GM19324 (cell line): ENCODE results near the gene RGS17.
"Not testable (repeated sequence)": the region's sequence is repeated elsewhere in the genome, so short reads cannot be mapped to it uniquely, and the experiment has no call there.

Source experiments
- ATAC-seq: cut with Tn5 transposase; IDR thresholded peaks from one replicate; pipeline ENCODE4 v1.9.1; 2021; ENCODE audit warnings: mild to moderate bottlenecking, moderate library complexity; ENCODE audit not compliant: unreplicated experiment, low FRiP score

Gene RGS17

GRCh38 chr6:153043719-153044118 is 87.4 kb downstream of the RGS17 start:
- no peak for ATAC-seq

DNA sequence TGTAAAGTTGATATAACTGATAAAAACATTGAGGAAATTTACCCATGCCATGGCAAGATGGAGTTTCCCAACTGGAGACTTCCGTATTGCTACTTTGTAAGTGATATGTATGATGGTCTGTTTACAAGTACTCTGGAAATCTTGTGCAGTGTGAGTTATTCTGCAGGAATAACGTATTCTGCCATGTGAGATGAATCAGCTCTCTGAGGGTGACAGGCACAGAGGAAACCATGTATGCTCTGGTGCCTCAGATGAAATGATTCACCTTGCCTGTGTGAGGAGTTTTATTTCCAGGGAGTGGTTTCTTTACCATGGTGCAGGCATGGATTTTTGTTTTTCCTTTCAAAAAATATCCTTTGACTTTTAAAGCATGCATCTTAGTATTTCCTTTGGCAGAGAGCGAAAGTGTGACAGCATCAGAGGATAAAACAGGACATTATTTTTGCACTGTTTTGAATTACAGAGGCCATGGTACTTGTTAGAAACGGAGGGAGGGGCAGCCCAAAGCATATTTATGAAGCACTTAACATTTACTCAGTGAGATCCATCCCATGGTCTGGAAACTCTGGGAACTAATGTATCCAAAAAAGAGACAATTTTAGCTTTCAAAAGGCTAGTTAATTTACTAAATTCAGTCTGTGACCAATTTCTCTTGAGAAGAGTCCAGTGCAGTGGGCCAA is 92.6 kb downstream of the RGS17 start:
- ATAC-seq: no peak

DNA sequence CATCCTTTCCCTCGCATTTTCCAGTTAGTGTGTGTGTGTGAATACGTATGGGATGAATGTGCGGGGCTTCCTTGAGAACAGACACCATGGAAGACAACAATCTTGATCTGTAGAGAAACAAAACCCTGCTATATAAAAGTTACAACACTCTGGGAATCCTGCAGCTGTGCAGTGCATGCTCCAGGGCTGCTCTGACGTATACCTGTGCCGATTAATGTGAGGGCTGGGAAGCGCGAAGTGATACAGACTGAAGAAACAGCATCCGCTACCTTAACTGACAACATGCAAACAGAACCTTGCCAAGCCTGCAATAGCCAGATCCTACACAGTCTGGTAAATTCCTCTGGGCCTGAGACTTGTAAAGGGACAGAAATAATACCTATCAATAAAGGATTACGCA is 96.9 kb downstream of the RGS17 start:
- ATAC-seq: no peak

GRCh38 chr6:153032255-153032882 is 98.7 kb downstream of the RGS17 start:
- ATAC-seq: no peak

DNA sequence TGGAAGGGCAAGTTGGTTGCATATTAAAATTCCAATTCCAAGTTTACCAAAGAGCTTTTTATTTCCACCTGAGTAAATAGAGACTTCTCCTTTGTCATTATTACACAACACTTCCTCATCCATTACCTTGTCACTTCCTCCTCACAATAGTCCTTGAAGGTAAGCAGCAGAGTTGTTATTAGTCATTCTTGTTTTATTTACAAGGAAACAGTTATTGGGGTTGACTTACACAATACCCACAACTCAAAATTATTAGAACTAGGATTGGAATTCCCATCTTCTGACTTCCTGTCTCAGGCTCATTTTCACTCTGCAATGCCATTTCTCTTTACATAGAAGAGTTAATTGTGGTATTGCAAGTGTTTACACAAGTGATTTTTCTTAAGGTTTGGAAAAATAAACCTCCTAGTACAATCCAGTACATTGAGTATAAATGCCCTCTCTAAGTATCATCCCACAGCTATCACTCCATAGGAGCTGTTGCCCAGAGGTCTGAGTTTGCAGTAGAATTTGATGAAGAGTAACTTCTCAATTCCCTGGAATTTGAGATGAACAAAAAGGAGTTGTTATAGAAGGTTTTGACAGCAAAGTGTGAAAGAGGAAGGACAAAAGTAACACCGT is 99.6 kb downstream of the RGS17 start:
- no peak for ATAC-seq

GRCh38 chr6:153028963-153029362 is 102.1 kb downstream of the RGS17 start:
- ATAC-seq: no peak

GRCh38 chr6:153028286-153028685 is 102.8 kb downstream of the RGS17 start:
- no peak for ATAC-seq

DNA sequence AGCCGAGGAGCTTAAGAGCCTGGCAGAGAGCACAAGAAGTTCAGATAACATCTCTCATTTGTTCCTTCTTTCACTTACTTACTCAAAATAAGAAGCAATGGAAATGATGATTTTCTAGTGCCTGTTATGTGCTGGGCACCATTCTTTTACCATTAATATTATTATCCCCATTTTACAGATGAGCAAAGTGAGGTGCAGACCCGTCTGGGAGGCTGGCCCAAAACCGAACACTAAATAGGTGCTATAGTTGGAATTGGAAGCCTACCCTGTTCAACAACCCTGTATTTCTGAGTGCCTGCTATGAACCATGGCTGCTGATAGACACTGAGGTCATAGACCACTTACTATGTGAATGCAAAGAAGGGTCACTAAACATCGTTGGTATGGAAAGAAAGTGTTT is 103.6 kb downstream of the RGS17 start:
- ATAC-seq: no peak

- ATAC-seq: peak; percentile 15
Observed at GRCh38 chr6:153024709-153025017, 106.4 kb downstream of the RGS17 start.

GRCh38 chr6:153023977-153024708 is 106.9 kb downstream of the RGS17 start:
- peak; percentile 95 for ATAC-seq

DNA sequence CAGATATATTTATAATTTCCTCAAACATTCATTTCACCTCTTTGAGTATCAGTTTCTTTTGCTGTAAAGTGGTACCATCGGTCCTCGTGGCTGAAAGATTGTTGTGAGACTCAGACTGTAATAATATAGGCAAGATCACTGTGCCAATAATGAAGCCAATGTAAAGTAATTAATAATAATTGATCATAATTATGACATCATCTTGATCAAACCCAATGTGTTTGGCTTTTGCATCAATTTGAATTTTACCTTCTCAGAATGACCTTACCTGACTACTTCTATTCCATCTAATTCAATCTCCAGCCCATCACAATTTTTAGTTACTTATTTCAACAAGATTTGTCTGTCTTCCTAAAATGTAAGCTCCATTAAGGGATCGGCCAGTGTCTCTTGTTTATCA is 112.7 kb downstream of the RGS17 start:
- ATAC-seq: no peak

DNA sequence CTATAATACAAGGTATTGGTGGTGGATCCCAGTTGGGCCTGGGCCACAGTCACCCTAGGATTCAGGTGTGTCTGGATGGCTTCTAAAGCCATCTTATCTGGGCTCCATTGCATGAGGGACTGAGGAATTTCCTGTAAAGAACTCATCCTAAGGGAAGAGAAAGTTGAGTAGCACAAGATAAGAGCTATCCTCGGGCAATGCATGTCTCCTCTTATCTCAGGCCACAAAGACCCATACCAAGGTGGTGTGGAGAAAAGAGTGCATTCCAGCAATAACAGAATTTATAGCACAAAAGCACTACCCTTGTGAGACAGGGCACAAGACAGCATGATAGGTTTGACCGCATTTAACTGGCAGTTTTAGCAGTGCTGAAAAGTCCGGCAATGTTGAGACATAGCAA is 114.2 kb downstream of the RGS17 start:
- ATAC-seq: no peak

GRCh38 chr6:153015094-153015640 is 115.9 kb downstream of the RGS17 start:
- no peak for ATAC-seq

- no peak for ATAC-seq
Observed at GRCh38 chr6:153013438-153013837, 117.6 kb downstream of the RGS17 start.

GRCh38 chr6:153012856-153013255 is 118.2 kb downstream of the RGS17 start:
- no peak for ATAC-seq

DNA sequence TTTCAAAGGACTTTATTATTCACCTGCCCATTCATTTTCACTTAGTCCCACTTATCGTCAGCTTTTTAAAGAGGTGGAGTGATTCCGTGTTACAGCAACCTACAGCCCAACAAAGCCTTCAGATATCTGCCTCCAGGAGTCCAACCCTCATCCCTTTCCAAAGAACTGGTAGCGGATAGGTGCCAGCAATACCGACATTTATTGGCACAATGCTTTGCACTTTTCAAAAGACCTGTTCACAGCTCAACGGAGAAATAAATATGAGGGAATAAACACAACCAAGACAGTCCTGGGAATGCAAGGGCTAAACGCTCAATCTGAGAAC is 127.8 kb downstream of the RGS17 start:
- no peak for ATAC-seq

GRCh38 chr6:153002613-153003365 is 128.3 kb downstream of the RGS17 start, which contains the start of gene MTRF1L:
TSS of gene MTRF1L (minus strand) at chr6:153002709. CDS start at chr6:153002685, 24 bp downstream.
- ATAC-seq: peak; percentile 96

DNA sequence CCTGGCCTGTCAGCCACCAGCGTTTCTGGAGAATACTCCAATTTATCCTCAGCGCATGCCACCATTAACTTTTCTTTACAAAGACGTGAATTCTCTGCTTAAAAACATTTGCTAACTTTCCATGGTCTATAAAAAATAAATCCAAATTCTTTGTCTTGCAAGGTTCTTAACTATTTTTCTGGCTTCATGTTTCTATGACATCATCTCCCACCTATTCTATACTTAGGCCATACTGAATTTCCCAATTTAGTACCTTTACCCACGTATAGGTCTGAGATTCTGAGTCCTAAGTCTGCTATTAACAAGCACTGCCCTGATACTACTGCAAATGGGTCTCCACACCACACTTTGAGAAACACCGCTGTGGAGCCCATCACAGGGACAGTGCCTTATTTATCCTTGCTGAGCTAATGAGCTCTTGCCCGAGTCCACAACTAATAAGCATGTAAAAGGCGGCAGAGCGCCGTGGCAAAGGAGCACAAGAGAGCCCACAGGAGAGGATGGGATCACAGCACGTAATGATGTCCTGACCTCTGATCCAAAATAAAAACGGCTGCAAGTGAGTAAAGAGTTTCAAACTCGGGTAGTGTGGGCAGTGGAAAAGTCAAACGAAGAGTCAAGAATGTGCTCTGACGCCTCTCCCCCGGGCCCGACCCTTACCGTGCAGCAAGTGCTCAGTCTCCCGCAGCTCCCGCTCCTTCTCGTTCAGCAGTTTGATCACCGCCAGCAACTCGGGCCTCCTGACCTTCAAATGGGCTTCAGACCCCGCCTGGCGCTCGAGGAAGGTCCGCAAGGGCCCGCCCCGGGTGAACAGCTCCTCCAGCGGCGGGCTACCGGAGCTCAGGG is 129.1 kb downstream of the RGS17 start:
- peak; percentile 0 for ATAC-seq

DNA sequence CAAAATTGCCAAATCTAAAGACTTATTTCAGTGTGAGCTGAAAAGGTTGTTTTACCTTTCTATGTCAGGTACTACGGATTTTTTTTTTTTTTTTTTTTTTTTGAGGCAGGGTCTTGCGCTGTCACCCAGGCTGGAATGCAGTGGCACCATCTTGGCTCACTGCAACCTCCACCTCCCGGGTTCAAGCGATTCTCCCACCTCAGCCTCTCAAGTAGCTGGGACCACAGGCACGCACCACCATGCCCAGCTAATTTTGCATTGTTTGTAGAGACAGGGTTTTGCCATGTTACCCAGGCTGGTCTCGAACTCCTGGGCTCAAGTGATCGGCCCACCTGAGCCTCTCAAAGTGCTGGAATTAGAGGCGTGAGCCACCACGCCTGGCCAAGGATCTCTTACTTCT is 130.3 kb downstream of the RGS17 start:
- ATAC-seq: not testable (repeated sequence)

- ATAC-seq: no peak
Observed at GRCh38 chr6:153000243-153000642, 130.8 kb downstream of the RGS17 start.
